ENCODE results near the gene KDM4C.

Gene KDM4C

DNA sequence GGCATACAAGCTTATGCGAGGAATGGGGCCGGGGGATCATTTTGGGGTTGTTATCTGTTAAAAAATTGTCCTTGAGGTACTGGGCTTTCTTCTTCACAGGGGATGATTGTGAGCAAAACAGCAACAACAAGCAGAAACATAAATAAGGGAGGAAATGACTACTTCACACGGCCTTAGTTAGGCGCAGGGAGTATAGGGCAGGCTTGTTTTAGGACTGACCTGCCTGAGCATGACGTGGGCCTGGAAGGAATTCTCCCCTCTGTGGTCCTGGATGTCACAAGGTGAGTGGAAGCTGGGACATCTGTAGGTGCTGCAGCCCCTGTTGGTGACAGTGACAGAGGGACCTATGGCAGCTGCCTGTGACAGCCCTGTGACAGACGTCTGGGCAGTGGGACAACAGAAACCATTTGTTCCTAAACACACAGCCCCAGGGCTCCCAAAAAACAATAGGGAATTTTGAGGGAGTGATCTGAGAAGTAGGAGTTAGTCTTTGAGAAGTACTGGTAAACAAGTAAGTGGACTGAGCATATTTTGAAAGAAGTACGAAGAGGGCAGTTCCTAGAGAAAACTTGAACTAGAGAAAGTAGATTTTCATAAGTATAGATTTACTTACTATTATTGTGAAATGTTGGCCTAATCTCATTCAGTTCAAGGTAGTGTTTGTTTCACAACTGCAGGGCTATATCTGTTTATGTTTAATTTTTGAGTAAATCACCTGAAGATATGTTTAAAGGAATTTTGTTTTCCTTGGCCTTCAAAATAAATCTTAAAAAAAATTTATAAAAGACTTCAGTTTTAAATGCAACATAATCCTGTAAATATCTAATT is 113.1 kb downstream of the KDM4C start:
- DNase-seq = no peak

GRCh38 chr9:6873857-6874256 is 116.1 kb downstream of the KDM4C start:
- DNase-seq = peak; percentile 24

GRCh38 chr9:6876195-6876894 is 118.6 kb downstream of the KDM4C start:
- DNase-seq = no peak

DNA sequence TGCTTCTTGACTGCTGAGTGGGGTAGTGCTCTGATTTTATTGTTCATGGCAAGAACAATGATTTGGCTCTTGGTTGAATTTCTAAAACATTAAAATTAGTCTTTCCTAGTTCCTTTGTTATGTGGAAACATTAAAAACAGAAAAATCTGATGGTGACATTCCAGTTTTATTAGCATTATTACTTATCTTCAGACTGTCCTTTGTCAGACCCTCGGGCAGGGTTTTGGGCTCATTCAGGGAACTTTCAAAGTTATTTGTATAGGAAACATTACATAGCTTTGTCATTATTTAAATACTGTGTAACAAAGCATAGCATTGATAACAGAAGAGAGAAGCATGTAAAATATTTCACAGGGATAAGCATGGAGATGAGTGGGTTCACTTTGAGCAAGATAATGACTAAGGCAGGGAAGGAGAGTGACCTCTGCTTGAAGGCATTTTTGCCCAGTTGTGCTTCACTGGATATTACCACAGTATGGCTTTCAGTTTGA is 119.9 kb downstream of the KDM4C start:
- peak; percentile 23 for DNase-seq

- no peak for DNase-seq
These were observed 122.9 kb downstream of the KDM4C start for GRCh38 chr9:6880626-6881025.

DNA sequence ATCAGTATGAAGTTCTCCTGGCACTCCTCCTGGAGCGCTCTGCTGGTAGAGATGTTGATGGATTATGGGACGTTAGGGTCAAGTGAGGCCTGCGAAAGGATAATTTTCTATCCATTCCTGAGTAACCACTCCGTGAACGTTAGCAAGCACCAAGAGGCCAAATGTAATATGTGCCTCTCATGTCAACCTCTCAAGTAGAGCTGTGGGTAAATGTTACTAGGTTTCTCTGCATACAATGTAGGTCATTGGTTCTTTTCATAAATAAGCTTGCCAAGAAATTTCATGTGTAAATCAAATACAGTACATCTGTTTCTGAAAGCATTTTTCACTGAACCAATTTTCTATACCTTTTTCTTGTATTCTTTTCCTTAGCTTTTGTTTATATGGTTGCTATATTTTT is 126.3 kb downstream of the KDM4C start:
- DNase-seq = no peak

DNA sequence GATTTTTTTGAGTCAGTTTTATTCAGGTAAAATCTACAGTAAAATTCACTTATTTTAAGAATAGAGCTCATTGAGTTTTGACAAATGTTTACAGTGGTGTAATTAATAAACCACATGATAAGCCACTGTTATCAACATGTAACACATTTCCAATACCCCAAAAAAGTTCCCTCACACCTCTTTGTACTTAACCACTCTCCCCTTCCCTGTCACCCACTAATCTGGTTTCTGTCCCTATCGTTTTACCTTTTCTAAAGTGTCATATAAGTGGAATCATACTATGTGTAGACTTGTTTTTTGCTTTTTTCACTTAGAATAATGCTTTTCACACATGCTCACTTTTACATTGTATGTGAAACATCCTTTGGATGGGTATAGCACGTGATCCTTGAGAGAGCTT is 127.2 kb downstream of the KDM4C start:
- no peak for DNase-seq

DNA sequence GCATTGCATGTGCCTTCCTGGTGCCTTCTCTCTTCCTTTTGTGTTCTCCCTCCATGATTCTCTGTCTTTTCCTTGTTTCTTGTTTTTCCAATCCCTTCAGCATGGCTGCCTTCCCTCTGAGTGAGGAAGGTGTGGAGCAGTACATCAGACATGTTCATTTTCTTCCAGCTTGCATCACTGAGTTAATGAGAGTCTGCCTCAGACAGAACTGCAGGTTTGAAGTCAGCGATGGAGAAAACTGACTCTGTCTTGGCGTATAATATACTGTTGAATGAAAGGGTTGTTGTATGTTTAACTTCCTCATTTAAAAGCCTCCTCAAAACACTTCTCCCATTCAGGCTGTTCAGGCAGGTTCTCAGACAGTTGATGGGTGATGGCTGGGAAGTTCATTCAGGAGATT is 129.3 kb downstream of the KDM4C start:
- no peak for DNase-seq

GRCh38 chr9:6889868-6890267 is 132.1 kb downstream of the KDM4C start:
- DNase-seq = no peak

GRCh38 chr9:6893350-6894131 is 135.8 kb downstream of the KDM4C start:
- no peak for DNase-seq

GRCh38 chr9:6894135-6894534 is 136.4 kb downstream of the KDM4C start:
- DNase-seq = no peak

DNA sequence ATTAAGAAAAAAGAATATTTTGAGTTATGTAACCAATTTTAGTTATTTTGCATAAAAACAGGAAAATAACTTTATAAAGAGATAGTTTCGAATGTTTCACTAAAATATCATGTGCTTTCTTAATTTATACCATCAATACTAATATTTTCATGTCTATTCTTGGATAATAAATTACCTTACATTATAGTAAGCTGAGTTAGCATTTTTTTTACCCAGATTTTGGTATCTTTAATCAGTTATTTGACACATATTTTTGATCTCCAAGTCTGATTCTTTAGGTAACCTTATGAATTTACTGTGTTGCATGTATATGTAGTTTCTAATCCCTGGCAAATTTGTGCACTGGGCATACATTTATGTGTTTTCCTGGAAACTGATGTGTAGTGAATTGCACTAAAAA is 138.0 kb downstream of the KDM4C start:
- DNase-seq = no peak

GRCh38 chr9:6896562-6896961 is 138.8 kb downstream of the KDM4C start:
- no peak for DNase-seq

DNA sequence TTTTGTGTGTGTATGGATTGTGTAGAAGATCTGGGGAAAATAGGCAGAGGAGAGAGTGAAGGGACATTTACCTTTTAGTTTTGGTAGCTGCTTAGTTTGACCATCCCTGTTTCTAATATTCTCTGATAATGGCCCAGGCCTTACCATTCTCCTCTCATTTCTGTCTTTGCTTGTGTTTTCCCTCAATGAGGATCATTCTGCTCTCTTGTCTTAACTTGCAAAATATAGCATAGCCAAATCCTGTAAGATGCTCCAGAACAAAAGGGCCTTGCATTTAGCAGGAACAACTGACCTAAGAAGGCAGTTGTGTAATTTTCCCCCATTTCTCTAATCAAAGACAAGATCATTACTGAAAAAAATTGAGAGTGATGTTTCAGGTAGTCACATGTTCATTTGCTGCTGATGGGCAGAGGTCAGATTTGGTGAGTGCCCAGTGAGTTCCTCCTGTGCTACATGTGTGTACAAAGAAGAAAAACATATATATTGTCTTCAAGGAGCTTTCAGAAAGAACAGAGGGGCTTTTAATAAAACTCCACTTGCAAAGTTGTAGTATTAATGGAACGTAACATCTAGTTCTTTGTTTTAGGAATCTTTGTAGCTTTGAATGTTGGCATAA is 139.5 kb downstream of the KDM4C start:
- no peak for DNase-seq

DNA sequence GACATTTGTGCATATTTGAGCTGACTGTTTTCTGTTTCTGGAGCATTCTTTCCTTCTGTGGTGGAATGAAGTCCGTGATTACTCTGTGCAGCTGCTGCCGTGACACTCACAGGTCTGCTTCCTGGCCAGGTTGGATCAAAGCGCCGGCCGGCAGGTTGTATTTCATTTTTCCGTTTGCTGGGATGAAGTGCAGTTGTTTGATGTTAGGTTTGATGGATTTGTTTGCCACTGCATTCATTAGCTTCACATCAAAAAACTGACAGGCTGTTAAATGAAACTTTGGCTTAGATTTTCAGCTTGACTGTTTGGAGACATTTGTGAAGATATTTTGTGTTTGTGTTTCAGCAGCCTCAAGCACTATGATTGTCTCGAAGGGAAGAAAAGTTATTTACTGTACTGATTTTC is 140.1 kb downstream of the KDM4C start:
- no peak for DNase-seq

DNA sequence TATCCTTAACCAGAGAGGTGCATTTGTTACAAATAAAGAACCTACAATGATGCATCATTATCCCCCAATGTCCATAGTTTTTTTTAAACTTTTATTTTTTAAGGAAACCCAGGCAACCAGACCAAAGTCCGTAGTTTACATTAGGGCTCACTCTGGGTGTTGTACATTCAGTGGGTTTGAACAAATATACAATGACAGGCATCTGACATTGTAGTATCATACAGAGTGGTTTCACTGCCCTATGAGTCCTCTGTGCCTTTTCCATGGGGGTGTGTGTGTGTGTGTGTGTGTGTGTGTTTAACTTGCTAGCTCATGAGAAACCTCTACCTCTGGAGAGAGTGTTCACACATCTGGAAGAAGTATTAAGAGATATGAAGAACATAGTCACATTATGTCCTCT is 141.5 kb downstream of the KDM4C start:
- DNase-seq = no peak

GRCh38 chr9:6900440-6900883 is 142.7 kb downstream of the KDM4C start:
- no peak for DNase-seq

- DNase-seq = no peak
These were observed 143.4 kb downstream of the KDM4C start for GRCh38 chr9:6901180-6901579.

GRCh38 chr9:6902423-6902822 is 144.7 kb downstream of the KDM4C start:
- peak; percentile 9 for DNase-seq

DNA sequence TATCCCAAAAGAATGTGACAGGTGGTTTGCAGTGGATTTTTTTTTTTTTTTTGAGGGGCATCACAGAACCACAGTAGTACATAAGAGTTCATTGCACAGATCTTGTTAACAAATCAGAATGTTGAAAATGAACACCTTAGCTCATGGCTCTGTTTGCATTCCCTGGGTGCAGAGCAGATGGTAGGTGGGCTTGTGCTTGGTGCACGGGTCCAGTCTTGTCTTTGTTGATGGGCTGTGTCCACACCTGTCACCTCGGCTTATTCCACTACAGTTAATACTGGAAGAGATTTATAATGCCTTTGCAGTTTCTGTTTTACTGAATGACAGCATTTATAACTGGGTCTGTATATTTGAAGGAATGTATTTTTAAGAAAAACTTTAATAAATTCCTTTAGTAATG is 146.6 kb downstream of the KDM4C start:
- DNase-seq = no peak

DNA sequence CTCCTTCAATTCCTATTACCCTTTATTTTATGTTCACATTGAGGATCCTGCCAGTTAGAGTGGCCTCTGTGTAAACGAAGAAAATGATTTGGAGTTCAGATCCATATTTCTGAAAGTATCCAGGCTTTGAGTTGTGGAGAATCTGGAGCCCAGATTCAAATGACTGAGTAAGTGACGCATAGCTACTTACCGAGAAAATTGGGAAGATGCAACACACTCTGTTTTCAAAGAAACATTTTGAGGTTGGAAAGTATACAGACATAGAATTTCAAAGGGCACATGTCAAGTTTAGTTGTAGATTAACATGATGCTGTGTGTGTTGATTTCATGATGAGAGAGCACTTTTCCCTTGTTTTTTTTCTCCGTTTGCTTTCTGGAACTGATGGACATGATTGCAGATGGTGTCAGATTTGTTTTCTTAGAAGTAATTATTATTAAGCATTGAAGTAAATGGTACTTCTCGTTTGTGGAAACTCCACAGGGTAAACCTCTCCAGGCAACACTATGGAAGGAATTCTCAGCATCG is 148.1 kb downstream of the KDM4C start:
- no peak for DNase-seq

- peak; percentile 34 for DNase-seq
These were observed 150.1 kb downstream of the KDM4C start for GRCh38 chr9:6907772-6908381.

Measured in fibroblast of skin of right quadriceps (primary cell).